Measurements from ENCODE around the gene JCAD.

The JCAD gene

GRCh38 chr10:30095631-30096422, 36.4 kb upstream of the JCAD start:
- no peak for TF ChIP-seq CTCF (IDR thresholded peaks at IDR 0.05; ENCODE audit: control insufficient read depth, extremely low read depth, insufficient read depth)
- no peak overlapping the region for H3K4me3 ChIP-seq (ENCODE audit: low read depth, low read length)
- no peak for DNase-seq (ENCODE audit: low read depth)

- no peak for DNase-seq (ENCODE audit: low read depth)
- no peak for TF ChIP-seq CTCF (IDR thresholded peaks at IDR 0.05; ENCODE audit: control insufficient read depth, extremely low read depth, insufficient read depth)
- H3K4me3 ChIP-seq (ENCODE audit: low read depth, low read length): no peak overlapping the region
Observed at GRCh38 chr10:30094601-30095000, 35.2 kb upstream of the JCAD start.

GRCh38 chr10:30093303-30093950, 34.0 kb upstream of the JCAD start:
- TF ChIP-seq CTCF (IDR thresholded peaks at IDR 0.05; ENCODE audit: control insufficient read depth, extremely low read depth, insufficient read depth): no peak
- DNase-seq (ENCODE audit: low read depth): no peak
- no peak overlapping the region for H3K4me3 ChIP-seq (ENCODE audit: low read depth, low read length)

- no peak for DNase-seq (ENCODE audit: low read depth)
- no peak for TF ChIP-seq CTCF (IDR thresholded peaks at IDR 0.05; ENCODE audit: control insufficient read depth, extremely low read depth, insufficient read depth)
- no peak overlapping the region for H3K4me3 ChIP-seq (ENCODE audit: low read depth, low read length)
Observed at GRCh38 chr10:30092151-30092790, 32.9 kb upstream of the JCAD start.

GRCh38 chr10:30091136-30091535, 31.8 kb upstream of the JCAD start:
- TF ChIP-seq CTCF (IDR thresholded peaks at IDR 0.05; ENCODE audit: control insufficient read depth, extremely low read depth, insufficient read depth): no peak
- no peak overlapping the region for H3K4me3 ChIP-seq (ENCODE audit: low read depth, low read length)
- DNase-seq (ENCODE audit: low read depth): no peak

GRCh38 chr10:30088178-30088577, 28.8 kb upstream of the JCAD start:
- TF ChIP-seq CTCF (IDR thresholded peaks at IDR 0.05; ENCODE audit: control insufficient read depth, extremely low read depth, insufficient read depth): no peak
- H3K4me3 ChIP-seq (ENCODE audit: low read depth, low read length): no peak overlapping the region
- DNase-seq (ENCODE audit: low read depth): no peak

Data from LNCaP clone FGC (cell line).